HG03378 (cell line): ENCODE data around the gene USP15.
"Not testable (repeated sequence)": the region's sequence is repeated elsewhere in the genome, so short reads cannot be mapped to it uniquely, and the experiment has no call there.

Source experiments
- ATAC-seq: cut with Tn5 transposase; IDR thresholded peaks from one replicate; pipeline ENCODE4 v1.9.1; 2021; ENCODE audit warnings: mild to moderate bottlenecking, moderate library complexity; ENCODE audit not compliant: unreplicated experiment

The USP15 gene

DNA sequence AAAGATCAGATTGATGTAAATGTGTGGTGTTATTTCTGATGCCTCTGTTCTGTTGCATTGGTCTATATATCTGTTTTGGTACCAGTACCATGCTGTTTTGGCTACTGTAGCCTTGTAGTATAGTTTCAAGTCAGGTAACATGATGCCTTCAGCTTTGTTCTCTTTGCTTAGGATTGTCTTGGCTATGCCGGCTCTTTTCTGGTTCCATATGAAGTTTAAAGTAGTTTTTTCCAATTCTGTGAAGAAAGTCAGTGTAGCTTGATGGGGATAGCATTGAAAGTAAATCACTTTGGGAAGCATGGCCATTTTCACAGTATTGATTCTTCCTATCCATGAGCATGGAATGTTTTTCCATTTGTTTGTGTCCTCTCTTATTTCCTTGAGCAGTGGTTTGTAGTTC, 105.6 kb downstream of the USP15 start:
- ATAC-seq = not testable (repeated sequence)

GRCh38 chr12:62368430-62369223, 108.4 kb downstream of the USP15 start:
- ATAC-seq = not testable (repeated sequence)

- no peak for ATAC-seq
These were observed 110.0 kb downstream of the USP15 start for GRCh38 chr12:62370189-62370588.

DNA sequence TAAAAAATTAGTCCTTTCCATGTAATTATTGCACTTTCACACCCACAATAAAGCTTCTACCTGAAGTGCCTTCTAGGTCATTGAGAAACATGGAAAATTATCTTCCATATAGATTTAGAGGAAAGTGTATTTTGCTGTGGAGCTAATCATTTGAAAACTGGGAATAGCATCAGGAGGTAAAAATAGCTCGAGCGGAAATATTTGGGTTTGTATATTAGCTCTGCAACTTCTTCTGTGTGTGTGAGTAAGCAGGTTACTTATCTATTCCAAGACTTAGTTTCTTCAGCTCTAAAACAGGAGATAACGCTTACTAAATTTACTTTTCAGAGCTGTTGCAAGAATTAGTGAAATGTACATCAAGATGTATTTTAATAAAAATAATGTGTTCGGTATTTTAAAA, 111.5 kb downstream of the USP15 start:
- no peak for ATAC-seq

- no peak for ATAC-seq
These were observed 111.9 kb downstream of the USP15 start for GRCh38 chr12:62372134-62372533.

GRCh38 chr12:62372825-62373224, 112.6 kb downstream of the USP15 start:
- ATAC-seq = no peak

- ATAC-seq = no peak
These were observed 115.4 kb downstream of the USP15 start for GRCh38 chr12:62375603-62376002.

DNA sequence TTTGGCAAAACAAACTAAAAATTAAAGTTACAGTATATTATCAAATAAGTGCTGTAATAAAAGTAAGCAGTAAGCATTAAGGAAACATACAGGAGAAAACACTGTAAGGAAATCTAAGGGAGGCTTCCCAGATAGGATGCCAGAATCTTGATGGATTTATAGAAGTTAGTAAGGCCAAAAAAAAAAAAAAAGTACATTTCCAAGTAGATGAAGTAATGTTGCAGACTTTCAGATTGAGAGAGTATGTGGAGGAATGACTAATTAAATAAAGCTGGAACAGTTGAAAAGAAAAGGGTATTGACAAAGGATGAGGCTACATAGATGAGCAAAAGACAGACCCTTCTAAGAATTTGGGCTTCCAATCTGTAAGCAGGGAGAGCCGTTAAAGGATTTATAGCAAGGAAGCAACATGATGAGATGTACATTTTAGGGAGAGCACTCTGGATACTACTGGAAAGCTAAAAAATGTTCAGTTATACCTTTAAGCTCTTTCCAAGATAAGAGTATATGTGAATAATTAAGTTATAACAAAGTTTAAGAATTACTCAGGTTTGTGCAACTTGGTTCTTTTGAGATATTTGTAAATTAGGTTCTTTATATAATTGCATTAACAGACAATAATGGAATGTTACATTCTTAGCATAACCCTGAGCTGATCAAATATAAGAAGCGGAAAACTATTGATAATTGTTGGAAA, 119.0 kb downstream of the USP15 start:
- no peak for ATAC-seq

- no peak for ATAC-seq
These were observed 119.5 kb downstream of the USP15 start for GRCh38 chr12:62379723-62380045.

DNA sequence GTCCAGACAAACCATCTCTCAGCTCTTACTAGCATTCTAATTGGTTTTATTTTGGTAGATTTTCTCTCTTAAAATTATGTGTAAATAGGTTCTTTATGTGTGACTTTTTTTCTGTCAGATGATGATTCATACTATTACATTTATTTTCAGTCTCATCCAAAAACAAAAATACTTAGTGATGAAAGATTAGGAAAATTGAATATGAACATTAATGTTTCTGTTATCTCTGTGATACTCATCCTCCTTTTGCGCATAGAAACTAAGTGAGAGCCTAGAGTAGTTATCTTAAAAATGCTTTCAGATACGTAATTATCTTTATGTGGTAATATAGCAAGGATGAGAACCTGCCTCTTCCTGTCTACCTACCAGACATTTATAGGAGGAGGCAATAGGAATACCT, 122.3 kb downstream of the USP15 start:
- no peak for ATAC-seq

DNA sequence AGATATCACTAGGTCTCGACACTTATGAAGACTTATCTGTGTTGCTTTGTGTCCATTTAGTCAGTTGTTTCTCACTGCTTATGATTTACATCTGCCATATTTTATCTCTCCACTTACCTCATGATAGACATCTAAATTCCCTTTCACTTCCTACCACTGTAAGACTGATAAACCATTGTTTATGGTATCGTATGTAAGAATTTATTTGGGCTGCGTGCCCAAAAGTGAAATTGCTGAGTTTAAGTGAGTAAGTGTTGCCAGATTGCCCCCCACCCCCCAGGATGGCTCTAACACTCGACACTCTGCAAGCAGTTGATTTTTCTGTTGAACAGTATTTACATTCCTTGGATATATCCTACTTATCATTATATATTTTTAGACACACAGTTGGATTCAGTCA, 136.5 kb downstream of the USP15 start:
- ATAC-seq = no peak

- peak; percentile 58 for ATAC-seq
These were observed 139.9 kb downstream of the USP15 start for GRCh38 chr12:62400135-62400534.

GRCh38 chr12:62401631-62402030, 141.4 kb downstream of the USP15 start:
- no peak for ATAC-seq

DNA sequence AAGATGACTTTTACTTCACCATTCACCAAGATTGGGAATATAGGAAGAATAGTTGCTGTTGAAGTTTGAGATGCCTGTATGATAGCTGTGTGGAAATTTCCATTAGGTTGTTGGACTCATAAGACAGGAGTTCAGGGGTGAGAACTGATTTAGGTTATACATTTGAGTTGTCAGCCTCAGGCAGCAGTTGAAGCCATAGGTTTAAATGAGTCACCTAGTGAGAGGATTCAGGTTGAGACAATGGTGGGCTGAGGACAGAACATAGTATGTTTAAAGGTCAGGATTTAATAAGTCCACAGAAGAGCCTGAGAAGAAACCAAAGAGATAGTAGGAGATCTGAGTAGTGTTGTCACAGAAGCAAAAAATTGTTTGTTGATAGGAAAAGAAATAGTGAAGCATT, 142.8 kb downstream of the USP15 start:
- ATAC-seq = no peak

DNA sequence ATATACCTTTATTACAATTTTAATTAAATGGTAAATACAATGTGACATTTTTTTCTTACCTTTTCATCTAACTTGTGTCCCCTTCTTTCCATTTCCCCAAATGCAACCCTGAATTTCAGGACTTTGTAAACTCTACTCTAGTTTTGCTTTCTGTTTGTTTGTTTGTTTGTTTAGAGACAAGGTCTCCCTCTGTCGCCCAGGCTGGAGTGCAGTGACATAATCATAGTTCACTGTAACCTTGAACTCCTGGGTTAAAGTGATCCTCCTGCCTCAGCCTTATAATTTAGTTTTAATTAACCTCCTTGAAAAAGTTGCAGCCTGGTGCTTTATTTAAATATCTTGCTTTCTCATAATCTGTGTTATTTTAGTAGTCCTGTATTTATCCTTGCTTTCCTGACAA, 147.4 kb downstream of the USP15 start:
- no peak for ATAC-seq

GRCh38 chr12:62409068-62409467, 148.9 kb downstream of the USP15 start:
- ATAC-seq = no peak

DNA sequence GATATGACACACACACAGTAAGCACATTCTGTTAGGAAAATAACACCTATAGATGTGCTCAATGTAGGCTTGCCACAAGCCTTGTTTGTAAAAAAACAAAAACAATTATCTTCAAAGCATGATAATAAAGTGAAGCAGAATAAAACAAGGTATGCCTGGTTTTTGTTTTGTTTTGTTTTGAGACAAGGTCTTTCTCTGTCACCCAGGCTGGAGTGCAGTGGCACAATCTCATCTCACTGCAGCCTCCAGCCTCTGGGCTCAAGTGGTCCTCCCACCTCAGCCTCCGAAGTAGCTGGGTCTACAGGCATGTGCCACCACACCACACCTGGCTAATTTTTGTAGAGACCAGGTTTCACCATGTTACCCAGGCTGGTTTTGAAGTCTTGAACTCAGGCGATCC, 154.0 kb downstream of the USP15 start:
- no peak for ATAC-seq

DNA sequence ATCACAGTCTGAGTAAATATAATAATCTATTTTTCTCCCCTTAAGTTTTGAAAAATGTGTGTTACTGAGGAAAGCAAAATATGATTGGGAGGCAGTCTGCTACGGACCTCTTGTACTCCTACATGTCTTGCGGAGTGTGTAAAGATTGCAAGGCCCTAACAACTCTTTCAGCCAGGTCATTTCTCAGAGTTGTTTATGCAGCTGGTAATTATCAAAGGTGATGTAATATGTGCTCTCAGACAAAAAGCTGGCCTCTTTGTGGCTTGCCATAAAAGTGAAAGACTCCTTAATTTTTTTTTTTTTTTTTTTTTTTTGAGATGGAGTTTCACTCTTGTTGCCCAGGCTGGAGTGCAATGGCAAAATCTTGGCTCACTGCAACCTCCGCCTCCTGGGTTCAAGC, 165.9 kb downstream of the USP15 start:
- no peak for ATAC-seq

GRCh38 chr12:62429457-62429856, 169.3 kb downstream of the USP15 start:
- no peak for ATAC-seq

- ATAC-seq = peak; percentile 30
These were observed 174.5 kb downstream of the USP15 start for GRCh38 chr12:62434494-62435302.

DNA sequence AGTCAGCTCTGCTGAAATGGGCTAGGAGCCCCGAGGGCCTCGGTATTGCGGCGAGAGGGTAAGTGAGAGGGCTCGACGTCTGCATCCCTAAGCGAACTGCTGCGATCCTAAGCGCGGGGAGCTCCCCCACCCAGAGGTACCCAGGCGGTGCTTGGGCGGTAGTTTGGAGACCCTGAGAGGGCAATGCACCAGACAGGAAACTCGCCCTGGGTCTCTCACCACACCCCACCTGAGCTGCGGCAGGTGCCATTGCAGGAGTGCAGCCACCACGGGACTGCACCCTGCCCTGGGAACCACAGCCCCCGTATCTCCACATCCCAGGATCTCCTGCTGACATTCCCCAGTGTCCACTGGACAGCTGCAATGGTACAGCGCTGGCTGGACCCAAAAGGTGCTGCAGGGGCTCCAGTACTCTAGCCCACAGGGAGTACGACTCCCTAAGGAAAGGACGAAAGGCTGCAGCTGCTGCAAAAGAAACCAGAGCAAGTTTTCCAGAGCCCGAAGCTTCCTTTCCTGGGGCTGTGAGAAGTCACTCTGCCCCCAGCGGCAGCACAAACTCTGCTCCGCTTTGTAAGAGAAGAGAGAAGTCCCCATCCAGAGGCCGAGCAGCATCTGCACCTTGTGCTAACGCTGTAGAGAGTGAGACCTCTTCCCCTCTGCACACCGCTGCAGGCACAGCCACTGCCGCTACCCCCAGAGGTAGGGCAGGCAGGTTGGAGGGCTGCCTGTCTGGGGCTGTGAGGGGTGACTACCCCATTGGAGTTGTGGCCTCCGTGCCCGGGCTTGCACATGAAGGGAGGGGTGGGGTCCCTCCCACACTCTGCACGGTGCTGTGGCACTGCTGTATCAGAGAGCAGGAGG, 175.3 kb downstream of the USP15 start:
- peak; percentile 79 for ATAC-seq
